Spleen (tissue), 7 donors: ENCODE measurements around the gene CCL1.

Experiments used
- POLR2A ChIP-seq, 3 donors: fragments of 450-650 bp; IDR thresholded peaks; one replicate each; pipeline ENCODE4 v1.5.1; 2017; ENCODE audit warnings: antibody characterized with exemption in 3 of 3, mild to moderate bottlenecking in 1 of 3
- TF ChIP-seq, protein P1 (sequence below), 11 experiments: fragments of 200-600 bp in 7 of 11; fragments of 450-650 bp in 4 of 11; sonication (generic) in 4 of 11; IDR thresholded peaks in 8 of 11; conservative IDR thresholded peaks in 3 of 11; 1 replicate in 7 of 11; 2 replicates in 4 of 11; pipeline versions ENCODE4 v1.4.0 to v1.8.0; 2016 to 2021; ENCODE audit warnings: antibody characterized with exemption in 11 of 11, inconsistent platforms in 4 of 11, mild to moderate bottlenecking in 1 of 11
- donor health status: DM: no; HTN: no; CAD: no; lungs with moderate emphysema.
- donor health status: DM: no; HTN: no; CAD: no.
- donor health status: DM: no; HTN: no; CAD: no.

DNA sequence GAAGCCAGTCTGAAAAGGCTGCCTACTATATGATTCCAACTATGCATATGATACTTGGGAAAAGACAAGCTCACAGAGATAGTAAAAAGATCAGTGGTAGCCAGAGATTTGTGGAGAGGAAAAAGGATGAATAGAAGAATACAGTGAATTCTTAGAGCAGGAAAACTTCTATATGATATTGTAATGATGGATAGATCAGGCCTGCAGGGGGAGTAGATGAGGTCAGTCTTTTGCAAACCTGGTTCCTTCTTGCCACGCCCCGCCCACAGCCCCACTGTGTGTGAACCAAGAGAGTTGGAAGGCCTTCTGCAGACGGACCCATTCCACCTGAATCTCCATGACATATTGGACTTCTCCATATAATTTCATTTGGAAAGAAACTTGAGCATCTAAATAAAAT, 44.6 kb downstream of the CCL1 start:
- TF ChIP-seq, protein P1, sequence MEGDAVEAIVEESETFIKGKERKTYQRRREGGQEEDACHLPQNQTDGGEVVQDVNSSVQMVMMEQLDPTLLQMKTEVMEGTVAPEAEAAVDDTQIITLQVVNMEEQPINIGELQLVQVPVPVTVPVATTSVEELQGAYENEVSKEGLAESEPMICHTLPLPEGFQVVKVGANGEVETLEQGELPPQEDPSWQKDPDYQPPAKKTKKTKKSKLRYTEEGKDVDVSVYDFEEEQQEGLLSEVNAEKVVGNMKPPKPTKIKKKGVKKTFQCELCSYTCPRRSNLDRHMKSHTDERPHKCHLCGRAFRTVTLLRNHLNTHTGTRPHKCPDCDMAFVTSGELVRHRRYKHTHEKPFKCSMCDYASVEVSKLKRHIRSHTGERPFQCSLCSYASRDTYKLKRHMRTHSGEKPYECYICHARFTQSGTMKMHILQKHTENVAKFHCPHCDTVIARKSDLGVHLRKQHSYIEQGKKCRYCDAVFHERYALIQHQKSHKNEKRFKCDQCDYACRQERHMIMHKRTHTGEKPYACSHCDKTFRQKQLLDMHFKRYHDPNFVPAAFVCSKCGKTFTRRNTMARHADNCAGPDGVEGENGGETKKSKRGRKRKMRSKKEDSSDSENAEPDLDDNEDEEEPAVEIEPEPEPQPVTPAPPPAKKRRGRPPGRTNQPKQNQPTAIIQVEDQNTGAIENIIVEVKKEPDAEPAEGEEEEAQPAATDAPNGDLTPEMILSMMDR (IDR thresholded peaks at IDR 0.05 in 8 of 11, conservative IDR thresholded peaks at IDR 0.05 in 3 of 11), result no peak
- TF ChIP-seq POLR2A (IDR thresholded peaks at IDR 0.05), result no peak
